GM12873 (cell line): ENCODE data around the gene FBXL14.

ENCODE experiments used
- CTCF ChIP-seq: IDR thresholded peaks from 2 replicates; pipeline ENCODE4 v1.5.1; 2012; ENCODE audit warnings: low read depth, mild to moderate bottlenecking, moderate library complexity, low read length, control low read depth; ENCODE audit not compliant: insufficient read depth; ENCODE audit errors: missing control alignments

FBXL14 gene

GRCh38 chr12:1559676-1560091 is 34.7 kb downstream of the FBXL14 start:
- no peak for TF ChIP-seq CTCF

GRCh38 chr12:1553987-1554982 is 40.1 kb downstream of the FBXL14 start:
- TF ChIP-seq CTCF = no peak

- no peak for TF ChIP-seq CTCF
Measured at GRCh38 chr12:1553536-1553935, 40.8 kb downstream of the FBXL14 start.

DNA sequence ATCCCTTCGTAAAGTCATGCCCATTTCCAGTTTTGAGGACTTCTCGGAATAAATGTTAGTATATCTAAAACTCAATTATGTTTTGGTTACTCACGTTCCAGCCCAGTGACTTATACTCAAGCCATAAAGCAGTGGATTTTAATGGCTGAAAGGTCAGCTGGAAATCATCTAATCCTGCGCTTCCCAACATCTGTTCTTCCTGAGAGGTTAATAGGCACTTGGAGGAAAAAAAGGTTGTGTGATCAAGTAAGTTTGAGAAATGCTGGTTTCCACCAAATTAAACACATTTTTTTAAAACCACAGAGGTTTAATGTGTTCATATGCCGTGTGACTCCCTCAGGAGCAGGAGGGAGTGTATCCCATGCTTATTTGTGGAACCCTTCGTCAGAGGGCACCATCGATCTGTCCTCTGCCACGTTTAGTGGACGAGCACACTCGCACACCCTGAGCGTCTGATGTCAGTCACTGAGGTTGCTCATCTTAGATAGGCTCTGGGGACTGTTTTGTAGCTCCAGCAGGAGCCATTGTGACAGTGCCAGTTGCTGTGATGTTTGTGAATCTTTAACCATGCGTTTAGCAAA is 41.4 kb downstream of the FBXL14 start:
- TF ChIP-seq CTCF = no peak

- TF ChIP-seq CTCF = no peak
Measured at GRCh38 chr12:1552171-1552570, 42.2 kb downstream of the FBXL14 start.

DNA sequence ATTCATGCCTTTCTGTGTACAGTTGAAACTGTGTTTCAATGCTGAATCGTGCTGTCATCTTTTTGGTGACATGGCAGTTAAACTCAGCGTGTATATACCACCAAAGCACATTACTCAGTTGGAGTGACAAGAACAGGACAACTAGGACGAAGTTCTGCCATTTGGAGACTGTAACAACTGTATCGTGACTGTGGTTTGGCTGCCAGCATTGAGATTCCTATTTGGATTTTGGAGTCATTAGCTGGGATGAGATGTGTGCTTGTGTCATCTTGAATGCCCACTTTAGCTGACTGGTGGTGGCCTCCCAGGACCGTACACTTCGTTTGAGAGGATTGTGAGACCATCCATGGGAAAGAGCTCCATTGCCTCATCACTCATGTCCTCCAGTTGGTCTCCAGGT is 42.9 kb downstream of the FBXL14 start:
- no peak for TF ChIP-seq CTCF

GRCh38 chr12:1546931-1547640 is 47.3 kb downstream of the FBXL14 start:
- TF ChIP-seq CTCF = no peak
